ENCODE results near the gene FRMPD1.

DNA sequence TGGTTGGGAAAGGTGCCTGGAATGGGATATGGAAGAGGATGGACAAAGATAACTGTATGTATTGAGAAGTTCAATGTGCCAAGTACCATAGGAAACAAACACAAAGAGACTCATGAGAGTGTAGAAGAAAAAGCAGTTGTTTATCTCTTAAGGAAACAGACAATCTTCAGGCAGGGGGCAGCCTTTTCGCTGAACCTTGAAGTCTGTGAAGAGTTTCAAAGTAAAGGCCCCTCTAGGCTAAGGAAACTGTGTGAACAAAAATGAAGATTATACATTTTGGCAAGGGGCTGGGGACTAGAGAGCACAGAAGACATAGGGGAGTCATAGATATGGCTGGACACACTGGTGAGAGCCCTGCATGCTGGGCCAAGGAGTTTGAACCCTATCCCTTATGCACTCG, 27.5 kb upstream of the FRMPD1 start:
- no peak for TF ChIP-seq MAFK (IDR thresholded peaks at IDR 0.05; ENCODE audit: partially characterized antibody)
- TF ChIP-seq, protein P1, sequence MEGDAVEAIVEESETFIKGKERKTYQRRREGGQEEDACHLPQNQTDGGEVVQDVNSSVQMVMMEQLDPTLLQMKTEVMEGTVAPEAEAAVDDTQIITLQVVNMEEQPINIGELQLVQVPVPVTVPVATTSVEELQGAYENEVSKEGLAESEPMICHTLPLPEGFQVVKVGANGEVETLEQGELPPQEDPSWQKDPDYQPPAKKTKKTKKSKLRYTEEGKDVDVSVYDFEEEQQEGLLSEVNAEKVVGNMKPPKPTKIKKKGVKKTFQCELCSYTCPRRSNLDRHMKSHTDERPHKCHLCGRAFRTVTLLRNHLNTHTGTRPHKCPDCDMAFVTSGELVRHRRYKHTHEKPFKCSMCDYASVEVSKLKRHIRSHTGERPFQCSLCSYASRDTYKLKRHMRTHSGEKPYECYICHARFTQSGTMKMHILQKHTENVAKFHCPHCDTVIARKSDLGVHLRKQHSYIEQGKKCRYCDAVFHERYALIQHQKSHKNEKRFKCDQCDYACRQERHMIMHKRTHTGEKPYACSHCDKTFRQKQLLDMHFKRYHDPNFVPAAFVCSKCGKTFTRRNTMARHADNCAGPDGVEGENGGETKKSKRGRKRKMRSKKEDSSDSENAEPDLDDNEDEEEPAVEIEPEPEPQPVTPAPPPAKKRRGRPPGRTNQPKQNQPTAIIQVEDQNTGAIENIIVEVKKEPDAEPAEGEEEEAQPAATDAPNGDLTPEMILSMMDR (IDR thresholded peaks at IDR 0.05), result no peak
- TF ChIP-seq HDAC2 (IDR thresholded peaks at IDR 0.05), result no peak
- TF ChIP-seq EP300 (IDR thresholded peaks at IDR 0.05), result no peak
- TF ChIP-seq, protein P2, sequence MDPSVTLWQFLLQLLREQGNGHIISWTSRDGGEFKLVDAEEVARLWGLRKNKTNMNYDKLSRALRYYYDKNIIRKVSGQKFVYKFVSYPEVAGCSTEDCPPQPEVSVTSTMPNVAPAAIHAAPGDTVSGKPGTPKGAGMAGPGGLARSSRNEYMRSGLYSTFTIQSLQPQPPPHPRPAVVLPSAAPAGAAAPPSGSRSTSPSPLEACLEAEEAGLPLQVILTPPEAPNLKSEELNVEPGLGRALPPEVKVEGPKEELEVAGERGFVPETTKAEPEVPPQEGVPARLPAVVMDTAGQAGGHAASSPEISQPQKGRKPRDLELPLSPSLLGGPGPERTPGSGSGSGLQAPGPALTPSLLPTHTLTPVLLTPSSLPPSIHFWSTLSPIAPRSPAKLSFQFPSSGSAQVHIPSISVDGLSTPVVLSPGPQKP (IDR thresholded peaks at IDR 0.05; ENCODE audit: low read depth, low read length), result no peak
- no peak for TF ChIP-seq POLR2A (IDR thresholded peaks at IDR 0.05; ENCODE audit: low read length)
- TF ChIP-seq NFE2L2 (conservative IDR thresholded peaks at IDR 0.05; ENCODE audit: low read length), result no peak
- TF ChIP-seq JUN (IDR thresholded peaks at IDR 0.05), result no peak
- TF ChIP-seq RCOR1 (IDR thresholded peaks at IDR 0.05; ENCODE audit: low read depth, low read length), result no peak
- no peak for TF ChIP-seq MYC (IDR thresholded peaks at IDR 0.05; ENCODE audit: borderline replicate concordance, low read length)
